ENCODE results near the gene CAPNS2. TPM values are rescaled to one million over a fixed set of nuclear protein-coding genes. Genes with fewer than 3 reads are reported as not detected.

Gene CAPNS2
- total RNA-seq, 4 donors from 2014 or later, result 0.98 to 4.8 (median 3.6) TPM; not detected in 1

DNA sequence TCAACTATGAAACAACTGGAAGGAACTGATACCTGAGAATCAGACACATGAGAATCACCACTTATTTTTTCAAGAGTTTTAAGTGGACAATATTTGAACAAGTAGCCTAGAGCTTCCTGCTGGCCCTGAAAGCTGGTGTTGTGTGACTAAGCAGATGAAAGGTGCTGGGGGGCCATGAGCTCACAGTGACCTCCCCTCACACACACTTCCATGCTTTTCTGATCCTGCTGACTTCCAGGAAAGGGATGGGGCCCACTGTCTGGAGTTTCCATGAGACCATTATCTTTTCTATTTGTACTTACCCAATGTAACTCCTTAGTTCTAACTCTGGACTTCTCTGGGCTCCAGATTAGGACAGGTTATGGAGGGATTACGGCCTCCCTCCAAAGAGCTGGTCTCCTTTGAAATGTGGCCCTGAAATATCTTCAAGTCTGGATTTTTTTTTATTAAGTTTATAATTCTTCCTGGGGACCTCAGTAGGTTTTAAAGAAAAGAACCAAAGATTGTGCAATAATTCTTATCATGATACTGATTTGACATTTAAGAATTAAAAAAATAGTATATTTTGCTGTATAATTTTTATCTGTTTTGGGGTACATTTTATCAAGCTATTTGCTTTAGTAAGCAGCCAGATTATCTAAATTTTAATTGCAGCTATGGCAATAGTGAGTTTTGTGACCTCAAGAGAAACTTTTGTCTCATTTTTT lies 4.9 kb downstream of the CAPNS2 start:
- Histone ChIP-seq H3K9me3 (no peaks in the 10 kb centered on the region), H3K27me3 (no peaks in the 10 kb centered on the region), H3K4me1 (peaks cover 0 to 52% (median 12%) of the 10 kb centered on the region in 4 donors), H3K27ac (peak overlapping the region in 1 of 4 donors; percentile 14), H3K36me3 (peaks cover 0 to 3% (median 0%) of the 10 kb centered on the region in 3 donors), H3K4me3 (no peak overlapping the region)
- TF ChIP-seq EP300 (IDR thresholded peaks at IDR 0.05) (no peak), CTCF (IDR thresholded peaks at IDR 0.05) (no peak), POLR2A (IDR thresholded peaks at IDR 0.05) (no peak)
- 3 to 47% methylated on average over 1 of the region's 1 CpG for WGBS, 2 donors
- no peak for DNase-seq (ENCODE audit: low spot score in 2 of 2)

- Histone ChIP-seq H3K36me3 (peaks cover 0 to 2% (median 0%) of the 10 kb centered on the region in 3 donors), H3K4me3 (no peak overlapping the region), H3K27me3 (no peaks in the 10 kb centered on the region), H3K9me3 (no peaks in the 10 kb centered on the region), H3K4me1 (peaks cover 0 to 53% (median 11%) of the 10 kb centered on the region in 4 donors), H3K27ac (no peak overlapping the region)
- WGBS, 2 donors, result 84 to 88% methylated on average over 4 of the region's 4 CpGs
- DNase-seq (ENCODE audit: low spot score in 2 of 2), result no peak
- no peak for TF ChIP-seq CTCF (IDR thresholded peaks at IDR 0.05)
- no peak for TF ChIP-seq EP300 (IDR thresholded peaks at IDR 0.05)
- TF ChIP-seq POLR2A (IDR thresholded peaks at IDR 0.05), result no peak
These were observed 6.0 kb downstream of the CAPNS2 start for GRCh38 chr16:55572439-55572838.

DNA sequence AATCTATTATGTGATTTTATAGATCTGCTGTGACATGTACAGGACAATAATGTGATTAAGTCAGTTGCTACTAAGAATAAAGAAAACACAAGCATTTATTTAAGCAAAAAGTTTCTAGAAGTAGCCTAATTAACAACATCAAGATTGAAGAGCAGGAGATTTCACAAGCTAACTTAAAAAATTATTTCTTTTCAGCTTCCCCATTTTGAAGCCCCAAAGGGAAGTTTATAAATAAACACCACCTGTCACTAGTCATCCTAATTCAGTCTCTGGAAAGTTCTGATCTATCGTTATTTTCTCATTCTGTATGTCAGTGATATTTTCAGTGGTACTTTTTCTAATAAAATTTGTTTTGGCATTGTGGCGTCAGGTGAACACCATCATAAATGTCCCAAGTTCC lies 8.3 kb downstream of the CAPNS2 start:
- no peak for TF ChIP-seq POLR2A (IDR thresholded peaks at IDR 0.05)
- no peak for TF ChIP-seq CTCF (IDR thresholded peaks at IDR 0.05)
- TF ChIP-seq EP300 (IDR thresholded peaks at IDR 0.05), result no peak
- H3K27ac ChIP-seq, result no peak overlapping the region

DNA sequence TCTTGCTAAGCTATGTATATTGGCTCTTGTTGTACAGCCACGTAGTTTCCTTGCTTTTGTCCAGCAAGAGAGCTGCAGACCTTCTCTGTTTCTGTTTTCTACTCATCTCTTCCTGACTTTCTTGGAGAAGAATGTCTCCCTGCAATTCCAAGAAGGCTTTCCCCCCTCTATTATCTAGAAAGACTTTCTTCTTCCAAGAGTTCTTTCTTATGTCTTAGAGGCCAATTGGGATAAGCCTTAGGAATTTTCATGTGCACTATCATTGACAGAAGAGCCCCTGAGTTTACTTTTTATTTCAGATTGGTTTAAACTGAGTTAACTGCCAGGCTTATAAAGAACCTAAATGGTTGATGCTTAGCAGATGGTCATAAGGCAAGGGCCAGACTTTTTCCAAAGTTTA lies 9.0 kb downstream of the CAPNS2 start:
- Histone ChIP-seq H3K4me3 (no peak overlapping the region), H3K4me1 (peaks cover 0 to 33% (median 3%) of the 10 kb centered on the region in 4 donors), H3K9me3 (no peaks in the 10 kb centered on the region), H3K36me3 (peaks cover 0 to 28% (median 2%) of the 10 kb centered on the region in 3 donors), H3K27ac (peak overlapping the region in 1 of 4 donors; percentile 9), H3K27me3 (no peaks in the 10 kb centered on the region)
- WGBS, 2 donors, result 57 to 61% methylated on average over 1 of the region's 1 CpG
- DNase-seq (ENCODE audit: low spot score in 2 of 2), result no peak
- TF ChIP-seq CTCF (IDR thresholded peaks at IDR 0.05) (no peak), EP300 (IDR thresholded peaks at IDR 0.05) (no peak), POLR2A (IDR thresholded peaks at IDR 0.05) (no peak)

More for the DNA sequence above, 8.3 kb downstream of the CAPNS2 start:
- Histone ChIP-seq H3K4me3 (no peak overlapping the region), H3K9me3 (no peaks in the 10 kb centered on the region), H3K4me1 (peaks cover 0 to 33% (median 3%) of the 10 kb centered on the region in 4 donors), H3K27me3 (no peaks in the 10 kb centered on the region), H3K36me3 (peaks cover 0 to 22% (median 2%) of the 10 kb centered on the region in 3 donors)
- DNase-seq (ENCODE audit: low spot score in 2 of 2), result no peak
- WGBS, 2 donors, result 79 to 84% methylated on average over 2 of the region's 2 CpGs

- no peak for TF ChIP-seq EP300 (IDR thresholded peaks at IDR 0.05)
- TF ChIP-seq CTCF (IDR thresholded peaks at IDR 0.05), result no peak
- TF ChIP-seq POLR2A (IDR thresholded peaks at IDR 0.05), result no peak
- H3K27ac ChIP-seq, result no peak overlapping the region
- H3K9me3 ChIP-seq, result no peaks in the 10 kb centered on the region
- H3K27me3 ChIP-seq, result no peaks in the 10 kb centered on the region
- WGBS, 2 donors, result 53 to 69% methylated on average over 2 of the region's 2 CpGs
- peak; percentile 7 to 14 for DNase-seq (ENCODE audit: low spot score in 2 of 2)
- H3K36me3 ChIP-seq, result peaks cover 0 to 36% (median 2%) of the 10 kb centered on the region in 3 donors
- no peak overlapping the region for H3K4me3 ChIP-seq
- H3K4me1 ChIP-seq, result peaks cover 0 to 33% (median 3%) of the 10 kb centered on the region in 4 donors
These were observed 9.9 kb downstream of the CAPNS2 start for GRCh38 chr16:55576384-55576783.
